Measurements from ENCODE around the gene LRRC42.

DNA sequence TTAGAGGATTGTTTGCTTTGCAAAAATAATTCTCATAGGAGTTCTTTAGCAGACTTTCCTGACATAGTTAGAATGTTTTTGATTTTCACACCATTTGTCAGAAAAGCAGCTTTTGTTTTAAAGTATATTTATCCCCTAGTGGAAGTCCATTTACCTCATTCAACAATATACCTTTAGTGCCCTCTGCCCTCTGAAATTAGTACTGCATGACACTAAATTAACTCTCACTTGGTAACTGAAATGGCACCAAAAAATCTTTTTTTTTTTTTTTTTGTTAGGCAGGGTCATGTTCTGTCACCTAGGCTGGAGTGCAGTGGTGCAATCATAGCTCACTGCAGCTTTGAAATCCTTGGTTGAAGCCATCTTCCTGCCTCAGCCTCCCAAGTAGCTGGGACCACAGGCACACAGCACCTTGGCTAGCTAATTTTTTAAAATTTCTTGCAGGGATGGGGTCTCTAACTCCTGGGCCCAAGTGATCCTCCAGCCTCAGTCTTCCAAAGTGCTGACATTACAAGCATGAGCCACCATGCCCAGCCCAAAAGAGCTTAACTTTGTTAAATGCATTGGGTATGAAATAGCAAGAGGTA, 13.6 kb downstream of the LRRC42 start:
- TF ChIP-seq CHD4 (IDR thresholded peaks at IDR 0.05; ENCODE audit: borderline replicate concordance) (no peak), POLR2A (IDR thresholded peaks at IDR 0.05; ENCODE audit: low read length) (no peak), EP300 (IDR thresholded peaks at IDR 0.05) (no peak), RAD21 (conservative IDR thresholded peaks at IDR 0.05 in 1 of 2, IDR thresholded peaks at IDR 0.05 in 1 of 2) (peak; percentile 46 to 57; a peak in 3 of 5 replicates), MAZ (IDR thresholded peaks at IDR 0.05; ENCODE audit: borderline replicate concordance, low read depth, low read length) (no peak), CEBPB (IDR thresholded peaks at IDR 0.05) (no peak), USF2 (IDR thresholded peaks at IDR 0.05) (no peak), ZFP36 (IDR thresholded peaks at IDR 0.05; ENCODE audit: borderline replicate concordance, partially characterized antibody) (no peak), NR3C1 (IDR thresholded peaks at IDR 0.05) (no peak), MYC (IDR thresholded peaks at IDR 0.05; ENCODE audit: borderline replicate concordance, low read length) (no peak)
- TF ChIP-seq, protein P1, sequence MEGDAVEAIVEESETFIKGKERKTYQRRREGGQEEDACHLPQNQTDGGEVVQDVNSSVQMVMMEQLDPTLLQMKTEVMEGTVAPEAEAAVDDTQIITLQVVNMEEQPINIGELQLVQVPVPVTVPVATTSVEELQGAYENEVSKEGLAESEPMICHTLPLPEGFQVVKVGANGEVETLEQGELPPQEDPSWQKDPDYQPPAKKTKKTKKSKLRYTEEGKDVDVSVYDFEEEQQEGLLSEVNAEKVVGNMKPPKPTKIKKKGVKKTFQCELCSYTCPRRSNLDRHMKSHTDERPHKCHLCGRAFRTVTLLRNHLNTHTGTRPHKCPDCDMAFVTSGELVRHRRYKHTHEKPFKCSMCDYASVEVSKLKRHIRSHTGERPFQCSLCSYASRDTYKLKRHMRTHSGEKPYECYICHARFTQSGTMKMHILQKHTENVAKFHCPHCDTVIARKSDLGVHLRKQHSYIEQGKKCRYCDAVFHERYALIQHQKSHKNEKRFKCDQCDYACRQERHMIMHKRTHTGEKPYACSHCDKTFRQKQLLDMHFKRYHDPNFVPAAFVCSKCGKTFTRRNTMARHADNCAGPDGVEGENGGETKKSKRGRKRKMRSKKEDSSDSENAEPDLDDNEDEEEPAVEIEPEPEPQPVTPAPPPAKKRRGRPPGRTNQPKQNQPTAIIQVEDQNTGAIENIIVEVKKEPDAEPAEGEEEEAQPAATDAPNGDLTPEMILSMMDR (IDR thresholded peaks at IDR 0.05) = peak; percentile 53; the same call in 2 of the 3 replicates
- TF ChIP-seq, protein P2, sequence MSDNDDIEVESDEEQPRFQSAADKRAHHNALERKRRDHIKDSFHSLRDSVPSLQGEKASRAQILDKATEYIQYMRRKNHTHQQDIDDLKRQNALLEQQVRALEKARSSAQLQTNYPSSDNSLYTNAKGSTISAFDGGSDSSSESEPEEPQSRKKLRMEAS (IDR thresholded peaks at IDR 0.05) = no peak

Data from A549 (cell line).